Neural crest cell (in vitro differentiated cells): ENCODE results near the gene CCDC177. TPM values are rescaled to one million over a fixed set of nuclear protein-coding genes. Genes with fewer than 3 reads are reported as not detected.

Source experiments
- DNase-seq: peaks from one replicate; pipeline ENCODE4 v3.0.0; 2021; ENCODE audit warnings: low read depth, mixed read lengths, low spot score
- H3K27ac Mint-ChIP-seq: one replicate; pipeline ENCODE4 v1.8.0; 2021; ENCODE audit warnings: mild to moderate bottlenecking, mixed read lengths; ENCODE audit not compliant: unreplicated experiment
- H3K27me3 Mint-ChIP-seq: 2 replicates; pipeline ENCODE4 v1.8.0; 2021; ENCODE audit warnings: low read depth, mild to moderate bottlenecking, mixed read lengths
- H3K36me3 Mint-ChIP-seq: 2 replicates; pipeline ENCODE4 v1.8.0; 2021; ENCODE audit warnings: low read depth, mild to moderate bottlenecking, mixed read lengths
- H3K4me1 Mint-ChIP-seq: 2 replicates; pipeline ENCODE4 v1.8.0; 2021; ENCODE audit warnings: mixed read lengths
- H3K4me3 Mint-ChIP-seq: one replicate; pipeline ENCODE4 v1.8.0; 2021; ENCODE audit warnings: mild to moderate bottlenecking, mixed read lengths
- H3K9me3 Mint-ChIP-seq: 2 replicates; pipeline ENCODE4 v1.8.0; 2021; ENCODE audit warnings: mixed read lengths
- long read RNA-seq: library from polyadenylated mRNA; unstranded; transcript quantifications from one replicate; pipeline ENCODE4 v2.0.0, GENCODE V29; 2020
- total RNA-seq: library from RNA; stranded (reverse); gene quantifications from 2 replicates; pipeline ENCODE4 v1.2.1, GENCODE V29; 2021
- TF ChIP-seq, protein P1 (sequence below): fragments of 200-600 bp; sonication (generic); conservative IDR thresholded peaks from 2 replicates; pipeline ENCODE4 v1.5.0; 2021; ENCODE audit warnings: antibody characterized with exemption, mild to moderate bottlenecking

Gene CCDC177
- total RNA-seq = 7.5 and 7.7 TPM in 2 replicates
- long read RNA-seq, partial matches to known transcripts = 0 of 1 reads
- long read RNA-seq, other reads (novel, unspliced or antisense) = 1 of 1 reads

DNA sequence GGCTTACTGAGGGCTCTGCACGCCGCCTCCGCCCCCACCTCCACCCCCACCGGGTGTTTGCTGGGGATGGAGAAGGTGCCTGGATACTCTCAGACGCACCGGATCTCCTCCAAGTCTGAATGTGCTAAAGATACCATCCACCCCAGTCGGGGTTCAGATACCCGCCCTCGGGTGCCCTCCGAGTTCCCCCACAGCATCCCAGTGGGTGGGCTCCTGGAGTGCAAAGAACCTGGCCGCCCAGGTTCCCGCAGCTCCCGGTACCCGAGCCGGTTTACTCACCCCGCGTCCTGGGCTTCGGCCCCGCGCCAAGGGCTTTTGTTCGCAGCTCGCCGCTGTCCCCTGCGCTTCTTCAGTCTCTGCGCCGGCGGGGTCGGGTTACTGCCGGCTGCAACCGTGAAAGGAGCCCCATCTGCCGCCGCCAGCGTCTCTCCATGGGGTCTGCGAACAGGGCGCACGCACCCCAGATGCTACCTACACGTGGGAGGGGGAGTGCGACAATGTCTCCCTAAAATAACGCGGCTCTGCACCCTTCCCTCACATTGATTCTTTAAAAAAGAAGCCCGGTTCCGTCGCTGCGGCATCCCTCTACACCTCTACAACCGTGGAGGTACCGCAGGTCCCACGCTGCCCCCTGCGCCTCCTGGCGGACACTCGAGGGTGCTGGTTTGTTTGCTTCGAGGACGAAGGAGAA lies at the start of gene CCDC177:
CCDC177 (minus strand) TSS at position 609 of the 691 bp plus-strand sequence. CDS start 1,249 bp downstream, outside the sequence.
- peak within 1 kb of the TSS; percentile 96 for H3K4me3 Mint-ChIP-seq
- H3K9me3 Mint-ChIP-seq = no peaks in the 10 kb centered on the region
- peaks cover 3% of the 10 kb centered on the region for H3K36me3 Mint-ChIP-seq
- DNase-seq = peak; percentile 74
- H3K27me3 Mint-ChIP-seq = peaks cover 22% of the 10 kb centered on the region
- peaks cover 28% of the 10 kb centered on the region for H3K4me1 Mint-ChIP-seq
- H3K27ac Mint-ChIP-seq = peak within 1 kb of the TSS; percentile 61
- TF ChIP-seq, protein P1, sequence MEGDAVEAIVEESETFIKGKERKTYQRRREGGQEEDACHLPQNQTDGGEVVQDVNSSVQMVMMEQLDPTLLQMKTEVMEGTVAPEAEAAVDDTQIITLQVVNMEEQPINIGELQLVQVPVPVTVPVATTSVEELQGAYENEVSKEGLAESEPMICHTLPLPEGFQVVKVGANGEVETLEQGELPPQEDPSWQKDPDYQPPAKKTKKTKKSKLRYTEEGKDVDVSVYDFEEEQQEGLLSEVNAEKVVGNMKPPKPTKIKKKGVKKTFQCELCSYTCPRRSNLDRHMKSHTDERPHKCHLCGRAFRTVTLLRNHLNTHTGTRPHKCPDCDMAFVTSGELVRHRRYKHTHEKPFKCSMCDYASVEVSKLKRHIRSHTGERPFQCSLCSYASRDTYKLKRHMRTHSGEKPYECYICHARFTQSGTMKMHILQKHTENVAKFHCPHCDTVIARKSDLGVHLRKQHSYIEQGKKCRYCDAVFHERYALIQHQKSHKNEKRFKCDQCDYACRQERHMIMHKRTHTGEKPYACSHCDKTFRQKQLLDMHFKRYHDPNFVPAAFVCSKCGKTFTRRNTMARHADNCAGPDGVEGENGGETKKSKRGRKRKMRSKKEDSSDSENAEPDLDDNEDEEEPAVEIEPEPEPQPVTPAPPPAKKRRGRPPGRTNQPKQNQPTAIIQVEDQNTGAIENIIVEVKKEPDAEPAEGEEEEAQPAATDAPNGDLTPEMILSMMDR = peak; percentile 98

DNA sequence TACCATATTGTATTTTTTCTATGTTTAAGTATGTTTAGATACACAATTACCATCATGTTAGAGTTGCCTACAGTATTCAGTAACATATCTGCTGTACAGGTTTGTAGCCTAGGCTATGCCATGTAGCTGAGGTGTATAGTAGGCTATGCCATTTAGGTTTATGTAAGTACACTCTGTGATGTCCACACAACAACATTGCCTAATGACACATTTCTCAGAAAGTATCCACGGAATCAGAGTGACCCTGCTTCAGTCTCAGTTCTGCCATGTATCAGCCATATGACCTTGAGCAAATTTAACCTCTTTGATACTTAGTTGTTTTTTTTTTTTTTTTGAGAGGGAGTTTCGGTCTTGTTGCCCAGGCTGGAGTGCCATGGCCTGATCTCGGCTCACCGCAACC lies 49.5 kb upstream of the CCDC177 start:
- Mint-ChIP-seq H3K27me3 (no peaks in the 10 kb centered on the region), H3K4me3 (no peak overlapping the region), H3K4me1 (peaks cover 19% of the 10 kb centered on the region), H3K36me3 (no peaks in the 10 kb centered on the region), H3K9me3 (no peaks in the 10 kb centered on the region), H3K27ac (no peak overlapping the region)
- DNase-seq = no peak
- TF ChIP-seq, protein P1 = no peak

DNA sequence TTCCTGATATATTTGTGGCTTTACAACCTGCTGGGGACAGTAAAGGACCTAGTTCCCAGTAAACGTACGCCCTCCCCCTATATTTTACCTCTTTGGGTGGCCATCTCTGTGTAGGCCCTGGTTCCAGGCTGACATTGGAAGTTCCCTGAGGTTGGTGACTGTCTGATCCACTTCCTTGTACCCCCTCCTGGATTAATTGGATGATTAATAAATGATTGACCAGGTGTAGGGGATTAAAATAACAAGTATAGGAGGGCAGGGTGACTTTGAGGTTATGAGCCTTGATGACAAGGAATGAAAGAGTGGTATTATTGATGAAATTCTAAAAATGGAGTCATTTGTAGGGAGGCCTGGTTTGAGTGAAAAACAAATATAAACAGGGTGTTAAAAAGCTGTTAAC lies 46.3 kb upstream of the CCDC177 start:
- no peaks in the 10 kb centered on the region for H3K36me3 Mint-ChIP-seq

DNA sequence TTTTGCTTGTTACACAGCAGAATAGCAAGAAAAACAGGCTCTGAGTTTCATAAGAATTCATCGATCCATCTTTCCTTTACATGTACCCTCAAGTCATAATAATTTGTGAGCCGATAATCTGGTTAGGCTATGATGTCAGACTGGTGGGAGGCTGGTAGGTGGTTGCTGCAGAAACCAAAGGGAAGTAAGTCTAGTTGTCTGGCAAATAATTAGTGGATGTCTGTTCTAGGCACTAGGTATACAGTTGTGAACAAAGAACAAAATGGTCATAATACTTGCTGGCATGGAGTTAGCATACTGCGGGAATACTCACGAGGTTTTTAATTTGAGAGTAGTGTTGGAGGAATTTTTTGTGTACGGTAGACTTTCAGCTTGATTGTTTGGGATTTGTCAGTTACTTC lies 45.5 kb upstream of the CCDC177 start:
- H3K4me3 Mint-ChIP-seq = no peak overlapping the region
- TF ChIP-seq, protein P1 = no peak
- H3K27me3 Mint-ChIP-seq = no peaks in the 10 kb centered on the region
- no peaks in the 10 kb centered on the region for H3K36me3 Mint-ChIP-seq
- H3K9me3 Mint-ChIP-seq = no peaks in the 10 kb centered on the region
- H3K4me1 Mint-ChIP-seq = peaks cover 15% of the 10 kb centered on the region
- H3K27ac Mint-ChIP-seq = no peak overlapping the region
- DNase-seq = no peak

More for the DNA sequence above, 46.3 kb upstream of the CCDC177 start:
- Mint-ChIP-seq H3K4me3 (no peak overlapping the region), H3K4me1 (peaks cover 16% of the 10 kb centered on the region), H3K27me3 (no peaks in the 10 kb centered on the region), H3K9me3 (no peaks in the 10 kb centered on the region), H3K27ac (no peak overlapping the region)
- no peak for DNase-seq
- TF ChIP-seq, protein P1 = no peak

DNA sequence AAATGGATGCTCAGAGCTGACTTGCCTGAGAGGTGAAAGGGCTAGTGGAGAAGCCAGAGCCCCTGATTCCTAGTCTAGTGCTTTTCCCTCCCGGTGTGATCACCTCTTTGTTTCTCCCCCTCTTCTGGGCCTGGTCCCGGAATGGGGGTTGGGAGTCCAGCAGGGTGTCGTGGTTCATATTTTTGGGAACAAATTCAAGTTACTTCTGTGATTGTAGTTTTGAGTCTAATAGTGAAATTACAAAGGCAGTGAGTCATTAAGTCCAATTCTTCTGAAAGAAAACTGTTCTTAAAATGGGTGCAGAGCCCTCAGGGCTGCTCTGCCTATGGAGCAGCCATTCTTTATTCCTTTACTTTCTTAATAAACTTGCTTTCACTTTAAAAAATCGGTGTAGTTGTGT lies 44.3 kb upstream of the CCDC177 start:
- H3K36me3 Mint-ChIP-seq = no peaks in the 10 kb centered on the region
- DNase-seq = no peak
- no peak overlapping the region for H3K4me3 Mint-ChIP-seq
- H3K27ac Mint-ChIP-seq = no peak overlapping the region
- H3K9me3 Mint-ChIP-seq = no peaks in the 10 kb centered on the region
- peaks cover 16% of the 10 kb centered on the region for H3K4me1 Mint-ChIP-seq
- TF ChIP-seq, protein P1 = no peak
- no peaks in the 10 kb centered on the region for H3K27me3 Mint-ChIP-seq
